K562 (cell line): Measurements from ENCODE around the gene ACSM5. TPM values are rescaled to one million over a fixed set of nuclear protein-coding genes. Genes with fewer than 3 reads are reported as not detected.

Experiments used
- ATAC-seq: fragments of 200-7000 bp; cut with Tn5 transposase; 3 replicates; pipeline ENCODE4 v1.9.1; 2020; ENCODE audit warnings: moderate library complexity
- BruUV-seq: library from RNA; stranded (reverse); fragments of 400-500 nt; replicated peaks from 2 replicates; lab custom pipeline; 2021; lab: Mats Ljungman, UMichigan
- CTCF ChIA-PET: fragments of 300-600 bp; formaldehyde crosslinking; extraction: SDS; loops from one replicate; lab custom pipeline; 2021; ENCODE audit warnings: low intra/inter-chr PET ratio; lab: Yijun Ruan, JAX
- POLR2A ChIA-PET: fragments of 300-600, 350-650 bp; sonication (Branson Sonifier 250); formaldehyde crosslinking; extraction: SDS; loops from one replicate; lab custom pipeline; 2021; ENCODE audit warnings: antibody characterized with exemption, inconsistent platforms; lab: Yijun Ruan, JAX
- DNase-seq, 4 experiments: peaks; one replicate each; pipeline versions ENCODE4 v3.0.0 to v3.0.0-alpha.2; 2011 to 2018; ENCODE audit warnings: low spot score in 3 of 4, mixed read lengths in 3 of 4; ENCODE audit errors: extremely low read depth in 1 of 4
- FAIRE-seq: peaks from 2 replicates; lab custom pipeline; 2011; peaks lifted over from hg19 to GRCh38; lab: Jason Lieb, UNC
- H2AFZ ChIP-seq: 2 replicates; pipeline ENCODE4 v1.6.0; 2011; ENCODE audit warnings: low read depth, low read length, control low read depth, inconsistent platforms
- H3K27ac ChIP-seq: fragments of 200-600 bp; 3 replicates; pipeline ENCODE4 v1.8.0; 2011; ENCODE audit warnings: low read depth, mild to moderate bottlenecking, control low read depth, inconsistent platforms, low read length, moderate library complexity, mixed read lengths; ENCODE audit errors: extremely low read depth
- H3K27me3 ChIP-seq, 2 experiments: fragments of 300-600 bp in 1 of 2; 2 replicates in 1 of 2; 3 replicates in 1 of 2; pipeline versions ENCODE4 v1.6.0 to v1.8.0; 2011; ENCODE audit warnings: inconsistent platforms in 2 of 2, low read length in 2 of 2, mild to moderate bottlenecking in 1 of 2, mixed read lengths in 1 of 2, moderate library complexity in 1 of 2; ENCODE audit not compliant: control insufficient read depth in 2 of 2, insufficient read depth in 2 of 2
- H3K36me3 ChIP-seq: fragments of 300-600 bp; 3 replicates; pipeline ENCODE4 v1.8.0; 2011; ENCODE audit warnings: mild to moderate bottlenecking, low read length, inconsistent platforms; ENCODE audit not compliant: control insufficient read depth, insufficient read depth
- H3K4me1 ChIP-seq, 2 experiments: fragments of 200-600 bp in 1 of 2; replicated peaks in 1 of 2; 2 replicates in 1 of 2; 3 replicates in 1 of 2; pipeline versions ENCODE4 v1.5.1 to v1.8.0; 2011; ENCODE audit warnings: inconsistent platforms in 2 of 2, low read length in 2 of 2, mild to moderate bottlenecking in 1 of 2, mixed read lengths in 1 of 2, moderate library complexity in 1 of 2; ENCODE audit not compliant: control insufficient read depth in 2 of 2, insufficient read depth in 2 of 2
- H3K4me2 ChIP-seq: 2 replicates; pipeline ENCODE4 v1.6.1; 2011; ENCODE audit warnings: low read length, control low read depth, inconsistent platforms, mixed read lengths; ENCODE audit not compliant: insufficient read depth
- H3K4me3 ChIP-seq: fragments of 200-600 bp; sonication (generic), shearing (Covaris generic); 2 replicates; pipeline ENCODE4 v1.5.1; 2016; ENCODE audit warnings: control low read depth, inconsistent platforms
- H3K79me2 ChIP-seq: fragments of 200-600 bp; 3 replicates; pipeline ENCODE4 v1.8.0; 2011; ENCODE audit warnings: low read length, inconsistent platforms; ENCODE audit not compliant: control insufficient read depth, insufficient read depth
- H3K9ac ChIP-seq, 2 experiments: 2 replicates each; pipeline versions ENCODE4 v1.6.0 to v1.6.1; 2011; ENCODE audit warnings: low read depth in 2 of 2, low read length in 2 of 2, control low read depth in 1 of 2, inconsistent platforms in 1 of 2, mild to moderate bottlenecking in 1 of 2, mixed read lengths in 1 of 2; ENCODE audit not compliant: insufficient read depth in 1 of 2
- H3K9me1 ChIP-seq: one replicate; pipeline ENCODE4 v1.6.0; 2011; ENCODE audit warnings: inconsistent platforms, mild to moderate bottlenecking, low read length, moderate library complexity; ENCODE audit not compliant: control insufficient read depth, insufficient read depth
- H3K9me3 ChIP-seq: replicated peaks from 2 replicates; pipeline ENCODE4 v1.5.1; 2011; ENCODE audit warnings: low read depth, low read length, inconsistent platforms; ENCODE audit not compliant: control insufficient read depth, insufficient read depth
- H4K20me1 ChIP-seq: replicated peaks from 2 replicates; pipeline ENCODE4 v1.6.1; 2011; ENCODE audit warnings: low read length, inconsistent platforms, mixed read lengths; ENCODE audit not compliant: control insufficient read depth, insufficient read depth
- NFIC ChIP-seq: fragments of 450-650 bp; IDR thresholded peaks from 2 replicates; pipeline ENCODE4 v1.6.1; 2017; ENCODE audit warnings: mild to moderate bottlenecking, inconsistent platforms
- NFIX ChIP-seq: fragments of 250-450 bp; sonication (Bioruptor Pico); IDR thresholded peaks from 2 replicates; pipeline ENCODE4 v1.4.0; 2020; ENCODE audit warnings: low read depth, mild to moderate bottlenecking, moderate library complexity
- SAP30 ChIP-seq: fragments of 200-600 bp; sonication (generic); IDR thresholded peaks from 2 replicates; pipeline ENCODE4 v1.6.1; 2012; ENCODE audit warnings: borderline replicate concordance, low read depth, mild to moderate bottlenecking, moderate library complexity, low read length, control low read depth, inconsistent platforms; ENCODE audit not compliant: insufficient read depth, poor library complexity, severe bottlenecking
- USF1 ChIP-seq: sonication (generic); formaldehyde crosslinking; IDR thresholded peaks from 2 replicates; pipeline ENCODE4 v1.9.0; 2022; ENCODE audit warnings: mild to moderate bottlenecking, missing genetic modification reagents
- WGBS: fragments of 100-300 bp; shearing (Covaris generic); methylation state at CpG from one replicate; pipeline ENCODE4 v1.1.6; 2016; ENCODE audit warnings: low coverage, mixed read lengths; ENCODE audit not compliant: insufficient coverage; ENCODE audit errors: missing lambda C conversion rate; 5-methylcytosine and 5-hydroxymethylcytosine counted together
- in situ Hi-C: fragments of 300-500 bp; cut with MboI; formaldehyde crosslinking; loops from 4 replicates; pipeline ENCODE4 v1.15.0; 2018; ENCODE audit warnings: inconsistent platforms, mixed read lengths
- intact Hi-C: fragments of 100-400 bp; cut with micrococcal nuclease; formaldehyde crosslinking; loops from 2 replicates; pipeline ENCODE4 v1.14.2; 2022
- polyA plus RNA-seq, 8 experiments: library from polyadenylated mRNA; depleted of rRNA in 4 of 8; stranded (reverse) in 5 of 8; unstranded in 3 of 8; fragments of >200 nt; fragmentation: Nextera tagmentation in 2 of 8; fragmentation: Illumina TruSeq in 1 of 8; extraction: Ambion mirVana in 2 of 8; extraction: Trizol in 1 of 8; gene quantifications; 2 replicates each; pipeline versions ENCODE4 v1.2.1 to v1.2.3, GENCODE V29; 2011 to 2014; ENCODE audit warnings: inconsistent platforms in 1 of 8, missing spikeins in 1 of 8
- total RNA-seq, 7 experiments: library from RNA; depleted of rRNA in 6 of 7; stranded (reverse); fragments of >200 nt in 6 of 7; fragmentation: Illumina TruSeq in 2 of 7; extraction: Trizol in 2 of 7; gene quantifications; 2 replicates each; pipeline versions ENCODE4 v1.2.1 to v1.2.3, GENCODE V29; 2011 to 2021; ENCODE audit warnings: low replicate concordance in 1 of 7

The ACSM5 gene
- total and polyA plus RNA-seq, 9 of the 15 experiments (the other 6 are each of a cell fraction or from before 2014, with no cell fraction given) = not detected

GRCh38 chr16:20380782-20381181 lies 28.6 kb upstream of the ACSM5 start:
- POLR2A ChIA-PET = no interaction called here

More at GRCh38 chr16:20380782-20381181, 28.6 kb upstream of the ACSM5 start:
- no peak overlapping the region for H2AFZ ChIP-seq
- WGBS = 3% methylated on average over 3 of the region's 3 CpGs
- intact Hi-C loops (no loop called here), in situ Hi-C loops (loop anchor here (10.0 kb wide), 1 partner anchor 786 kb away; no protein-coding TSS in a partner anchor)
- H3K9ac ChIP-seq = no peak overlapping the region
- H3K36me3 ChIP-seq = no peaks in the 10 kb centered on the region
- H3K27ac ChIP-seq = no peak overlapping the region
- H3K9me3 ChIP-seq = no peaks in the 10 kb centered on the region
- ATAC-seq (no peak), FAIRE-seq (no peak), DNase-seq (no peak)
- CTCF ChIA-PET = no interaction called here
- H4K20me1 ChIP-seq = no peaks in the 10 kb centered on the region
- H3K27me3 ChIP-seq = peaks cover 0 to 6% of the 10 kb centered on the region in 2 experiments; a peak in 1 of 5 replicates
- H3K9me1 ChIP-seq = no peaks in the 10 kb centered on the region
- H3K4me1 ChIP-seq = no peaks in the 10 kb centered on the region
- H3K4me2 ChIP-seq = no peak overlapping the region
- H3K4me3 ChIP-seq = no peak overlapping the region
- TF ChIP-seq USF1 (no peak), NFIX (CRISPR knock-in tag) (peak; percentile 51; the same call in 1 of the 2 replicates), SAP30 (no peak), NFIC (peak; percentile 83)
- no peaks in the 10 kb centered on the region for H3K79me2 ChIP-seq
- no TSS peak for BruUV-seq
